C4-2B (cell line): ENCODE results near the gene ZNF385B.

ENCODE experiments used
- ZFX ChIP-seq: fragments of 450-650 bp; IDR thresholded peaks from 2 replicates; pipeline ENCODE4 v1.6.1; 2017
- TF ChIP-seq, protein P1 (sequence below): fragments of 450-650 bp; conservative IDR thresholded peaks from 2 replicates; pipeline ENCODE4 v1.5.1; 2017; ENCODE audit warnings: mild to moderate bottlenecking

GRCh38 chr2:179837408-179837807, 24.0 kb downstream of the ZNF385B start:
- TF ChIP-seq, protein P1, sequence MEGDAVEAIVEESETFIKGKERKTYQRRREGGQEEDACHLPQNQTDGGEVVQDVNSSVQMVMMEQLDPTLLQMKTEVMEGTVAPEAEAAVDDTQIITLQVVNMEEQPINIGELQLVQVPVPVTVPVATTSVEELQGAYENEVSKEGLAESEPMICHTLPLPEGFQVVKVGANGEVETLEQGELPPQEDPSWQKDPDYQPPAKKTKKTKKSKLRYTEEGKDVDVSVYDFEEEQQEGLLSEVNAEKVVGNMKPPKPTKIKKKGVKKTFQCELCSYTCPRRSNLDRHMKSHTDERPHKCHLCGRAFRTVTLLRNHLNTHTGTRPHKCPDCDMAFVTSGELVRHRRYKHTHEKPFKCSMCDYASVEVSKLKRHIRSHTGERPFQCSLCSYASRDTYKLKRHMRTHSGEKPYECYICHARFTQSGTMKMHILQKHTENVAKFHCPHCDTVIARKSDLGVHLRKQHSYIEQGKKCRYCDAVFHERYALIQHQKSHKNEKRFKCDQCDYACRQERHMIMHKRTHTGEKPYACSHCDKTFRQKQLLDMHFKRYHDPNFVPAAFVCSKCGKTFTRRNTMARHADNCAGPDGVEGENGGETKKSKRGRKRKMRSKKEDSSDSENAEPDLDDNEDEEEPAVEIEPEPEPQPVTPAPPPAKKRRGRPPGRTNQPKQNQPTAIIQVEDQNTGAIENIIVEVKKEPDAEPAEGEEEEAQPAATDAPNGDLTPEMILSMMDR: no peak
- TF ChIP-seq ZFX: no peak
